ENCODE data around the gene IFIT3. TPM values are rescaled to one million over a fixed set of nuclear protein-coding genes. Genes with fewer than 3 reads are reported as not detected.

IFIT3 gene
- total RNA-seq, 2 experiments from 2014 or later: 0.17 to 0.35 TPM

DNA sequence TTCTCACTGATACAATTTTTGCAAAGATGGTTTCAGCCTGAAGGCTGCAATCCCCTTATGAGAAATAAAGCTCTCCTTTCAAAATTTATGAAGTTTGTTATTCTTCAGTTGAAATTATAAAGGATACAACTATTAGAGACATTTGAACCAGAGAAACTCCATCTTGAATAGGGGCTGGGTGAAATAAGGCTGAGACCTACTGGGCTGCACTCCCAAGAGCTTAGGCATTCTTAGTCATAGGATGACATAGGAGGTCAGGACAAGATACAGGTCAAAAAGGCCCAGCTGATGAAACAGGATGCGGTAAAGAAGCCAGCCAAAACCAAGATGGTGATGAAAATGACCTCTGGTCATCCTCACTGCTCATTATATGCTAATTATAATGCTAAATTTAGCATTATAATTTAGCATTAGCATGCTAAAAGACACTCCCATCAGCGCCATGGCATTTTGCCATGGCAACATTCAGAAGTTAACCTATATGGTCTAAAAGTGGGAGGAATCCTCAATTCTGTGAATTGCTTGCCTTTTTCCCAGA is 27.7 kb downstream of the IFIT3 start:
- Histone ChIP-seq H3K4me2 (ENCODE audit: low read length) (no peak overlapping the region), H4K20me1 (ENCODE audit: insufficient read depth, low read length) (no peaks in the 10 kb centered on the region), H3K4me1 (ENCODE audit: insufficient read depth, low read length, poor library complexity, severe bottlenecking) (no peaks in the 10 kb centered on the region), H3K4me3 (ENCODE audit: low read depth, low read length, poor library complexity, severe bottlenecking) (no peak overlapping the region), H3K79me2 (ENCODE audit: insufficient read depth, low read depth, low read length) (no peaks in the 10 kb centered on the region), H3K9me3 (ENCODE audit: low read length) (no peaks in the 10 kb centered on the region), H3K9me2 (ENCODE audit: insufficient read depth, low read length) (no peaks in the 10 kb centered on the region), H2AFZ (ENCODE audit: low read length) (no peak overlapping the region), H3K36me3 (ENCODE audit: insufficient read depth, low read length) (no peaks in the 10 kb centered on the region), H3K27ac (ENCODE audit: low read depth, low read length, poor library complexity, severe bottlenecking) (no peak overlapping the region)
- TF ChIP-seq, protein P1, sequence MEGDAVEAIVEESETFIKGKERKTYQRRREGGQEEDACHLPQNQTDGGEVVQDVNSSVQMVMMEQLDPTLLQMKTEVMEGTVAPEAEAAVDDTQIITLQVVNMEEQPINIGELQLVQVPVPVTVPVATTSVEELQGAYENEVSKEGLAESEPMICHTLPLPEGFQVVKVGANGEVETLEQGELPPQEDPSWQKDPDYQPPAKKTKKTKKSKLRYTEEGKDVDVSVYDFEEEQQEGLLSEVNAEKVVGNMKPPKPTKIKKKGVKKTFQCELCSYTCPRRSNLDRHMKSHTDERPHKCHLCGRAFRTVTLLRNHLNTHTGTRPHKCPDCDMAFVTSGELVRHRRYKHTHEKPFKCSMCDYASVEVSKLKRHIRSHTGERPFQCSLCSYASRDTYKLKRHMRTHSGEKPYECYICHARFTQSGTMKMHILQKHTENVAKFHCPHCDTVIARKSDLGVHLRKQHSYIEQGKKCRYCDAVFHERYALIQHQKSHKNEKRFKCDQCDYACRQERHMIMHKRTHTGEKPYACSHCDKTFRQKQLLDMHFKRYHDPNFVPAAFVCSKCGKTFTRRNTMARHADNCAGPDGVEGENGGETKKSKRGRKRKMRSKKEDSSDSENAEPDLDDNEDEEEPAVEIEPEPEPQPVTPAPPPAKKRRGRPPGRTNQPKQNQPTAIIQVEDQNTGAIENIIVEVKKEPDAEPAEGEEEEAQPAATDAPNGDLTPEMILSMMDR (conservative IDR thresholded peaks at IDR 0.05; ENCODE audit: low read length): no peak
- TF ChIP-seq EZH2phosphoT487 (IDR thresholded peaks at IDR 0.05; ENCODE audit: borderline replicate concordance, low read depth, low read length): no peak
- DNase-seq (ENCODE audit: low spot score): no peak
- intact Hi-C loops (cut with micrococcal nuclease; ENCODE audit: unreplicated experiment): no loop called here
- ChIA-PET CTCF (ENCODE audit: unreplicated experiment) (no interaction called here), POLR2A (no interaction called here)
- no TSS peak for BruUV-seq (replicated peaks)

DNA sequence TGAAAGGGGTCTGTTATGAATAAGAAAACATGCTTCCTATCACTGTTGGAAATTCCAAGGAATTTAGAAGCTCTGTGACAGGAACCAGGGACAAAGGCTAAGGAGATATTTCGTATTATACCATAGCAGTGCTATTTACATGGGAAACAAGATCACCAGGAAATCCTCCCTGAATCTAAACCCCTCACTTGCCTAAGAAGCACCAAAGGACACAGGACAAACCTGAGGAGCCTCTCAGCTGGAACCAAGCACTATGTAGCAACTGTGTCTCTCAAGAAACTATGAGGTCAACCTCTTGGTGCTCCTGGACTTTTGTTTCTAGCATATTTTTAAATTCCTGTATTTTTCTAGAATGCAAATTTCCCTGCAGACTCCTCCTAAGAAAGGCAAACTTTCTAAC is 29.3 kb downstream of the IFIT3 start:
- H2AFZ ChIP-seq (ENCODE audit: low read length): no peak overlapping the region
- H3K4me1 ChIP-seq (ENCODE audit: insufficient read depth, low read length, poor library complexity, severe bottlenecking): no peaks in the 10 kb centered on the region
- POLR2A ChIA-PET: no interaction called here
- TF ChIP-seq, protein P1 (conservative IDR thresholded peaks at IDR 0.05; ENCODE audit: low read length): no peak
- no peak for TF ChIP-seq EZH2phosphoT487 (IDR thresholded peaks at IDR 0.05; ENCODE audit: borderline replicate concordance, low read depth, low read length)
- DNase-seq (ENCODE audit: low spot score): no peak
- CTCF ChIA-PET (ENCODE audit: unreplicated experiment): no interaction called here
- no peak overlapping the region for H3K4me2 ChIP-seq (ENCODE audit: low read length)
- H3K79me2 ChIP-seq (ENCODE audit: insufficient read depth, low read depth, low read length): no peaks in the 10 kb centered on the region
- no peaks in the 10 kb centered on the region for H3K36me3 ChIP-seq (ENCODE audit: insufficient read depth, low read length)
- no peaks in the 10 kb centered on the region for H3K9me2 ChIP-seq (ENCODE audit: insufficient read depth, low read length)
- H3K4me3 ChIP-seq (ENCODE audit: low read depth, low read length, poor library complexity, severe bottlenecking): no peak overlapping the region
- intact Hi-C loops (cut with micrococcal nuclease; ENCODE audit: unreplicated experiment): no loop called here
- no peaks in the 10 kb centered on the region for H3K9me3 ChIP-seq (ENCODE audit: low read length)
- no TSS peak for BruUV-seq (replicated peaks)
- no peak overlapping the region for H3K27ac ChIP-seq (ENCODE audit: low read depth, low read length, poor library complexity, severe bottlenecking)
- no peaks in the 10 kb centered on the region for H4K20me1 ChIP-seq (ENCODE audit: insufficient read depth, low read length)

DNA sequence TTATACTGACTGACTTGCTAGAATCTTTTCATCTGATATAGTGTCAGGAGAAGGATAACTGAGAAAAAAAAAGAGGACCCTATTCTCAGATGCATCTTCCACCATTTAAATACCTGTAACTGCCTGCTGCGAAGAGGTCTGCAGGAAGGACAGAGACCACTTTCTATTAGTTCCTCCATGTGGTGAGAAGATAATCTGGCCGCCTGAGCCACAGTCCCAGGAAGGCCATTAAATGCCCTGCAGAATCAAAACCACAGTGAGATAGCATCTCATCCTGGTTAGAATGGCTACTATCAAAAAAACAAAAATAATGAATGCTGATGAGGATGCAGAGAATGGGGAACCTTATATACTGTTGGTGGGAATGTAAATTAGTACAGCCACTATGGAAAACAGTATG is 30.2 kb downstream of the IFIT3 start:
- no peaks in the 10 kb centered on the region for H4K20me1 ChIP-seq (ENCODE audit: insufficient read depth, low read length)
- H3K36me3 ChIP-seq (ENCODE audit: insufficient read depth, low read length): no peaks in the 10 kb centered on the region
- no peak overlapping the region for H3K4me3 ChIP-seq (ENCODE audit: low read depth, low read length, poor library complexity, severe bottlenecking)
- ChIA-PET POLR2A (no interaction called here), CTCF (ENCODE audit: unreplicated experiment) (no interaction called here)
- no peaks in the 10 kb centered on the region for H3K9me3 ChIP-seq (ENCODE audit: low read length)
- no peak for DNase-seq (ENCODE audit: low spot score)
- no peaks in the 10 kb centered on the region for H3K9me2 ChIP-seq (ENCODE audit: insufficient read depth, low read length)
- no peaks in the 10 kb centered on the region for H3K4me1 ChIP-seq (ENCODE audit: insufficient read depth, low read length, poor library complexity, severe bottlenecking)
- no peaks in the 10 kb centered on the region for H3K79me2 ChIP-seq (ENCODE audit: insufficient read depth, low read depth, low read length)
- no TSS peak for BruUV-seq (replicated peaks)
- no peak for TF ChIP-seq EZH2phosphoT487 (IDR thresholded peaks at IDR 0.05; ENCODE audit: borderline replicate concordance, low read depth, low read length)
- TF ChIP-seq, protein P1 (conservative IDR thresholded peaks at IDR 0.05; ENCODE audit: low read length): no peak
- H3K27ac ChIP-seq (ENCODE audit: low read depth, low read length, poor library complexity, severe bottlenecking): no peak overlapping the region
- intact Hi-C loops (cut with micrococcal nuclease; ENCODE audit: unreplicated experiment): no loop called here
- no peak overlapping the region for H2AFZ ChIP-seq (ENCODE audit: low read length)
- H3K4me2 ChIP-seq (ENCODE audit: low read length): no peak overlapping the region
